H1 (cell line): ENCODE measurements around the gene TBC1D2B. TPM values are rescaled to one million over a fixed set of nuclear protein-coding genes. Genes with fewer than 3 reads are reported as not detected.

Source experiments
- CHD1 ChIP-seq: IDR thresholded peaks from 2 replicates; pipeline ENCODE4 v1.6.1; 2012; ENCODE audit warnings: low read depth, low read length, improper control_type of control experiment
- CREB1 ChIP-seq: IDR thresholded peaks from 2 replicates; pipeline ENCODE4 v1.6.1; 2012; ENCODE audit warnings: inconsistent platforms
- CTBP2 ChIP-seq: IDR thresholded peaks from 2 replicates; pipeline ENCODE4 v1.7.0; 2011; ENCODE audit warnings: borderline replicate concordance, mild to moderate bottlenecking, moderate library complexity, mixed read lengths, low read length; ENCODE audit not compliant: insufficient read depth, insufficient read length
- SP1 ChIP-seq: IDR thresholded peaks from 2 replicates; pipeline ENCODE4 v1.6.1; 2011; ENCODE audit warnings: low read depth, low read length
- TAF1 ChIP-seq: IDR thresholded peaks from 2 replicates; pipeline ENCODE4 v1.6.1; 2011; ENCODE audit warnings: mild to moderate bottlenecking, low read depth, low read length
- polyA plus RNA-seq, 7 experiments: library from polyadenylated mRNA; depleted of rRNA in 3 of 7; stranded (reverse) in 5 of 7; unstranded in 2 of 7; fragments of >200 nt in 5 of 7; fragments of 200-250 nt in 2 of 7; gene quantifications; 1 replicate in 5 of 7; 2 replicates in 1 of 7; 4 replicates in 1 of 7; pipeline versions ENCODE4 v1.2.1 to v1.2.3, GENCODE V29; 2011 to 2013; ENCODE audit warnings: missing spikeins in 2 of 7, mixed read lengths in 2 of 7
- total RNA-seq: library from RNA; stranded (reverse); fragmentation: NEBNext Ultra II Directional; extraction: Animal tissue kit (Norgen Biotek cat#: 25700); gene quantifications from 2 replicates; pipeline ENCODE4 v1.2.1, GENCODE V29; 2021
- TF ChIP-seq, protein P1 (sequence below): IDR thresholded peaks from 2 replicates; pipeline ENCODE4 v1.6.1; 2011; ENCODE audit warnings: low read length, improper control_type of control experiment
- TF ChIP-seq, protein P2 (sequence below), 3 experiments: IDR thresholded peaks; 1 replicate in 2 of 3; 2 replicates in 1 of 3; pipeline versions ENCODE4 v1.5.1 to v1.6.1; 2011; ENCODE audit warnings: low read length in 3 of 3, mild to moderate bottlenecking in 3 of 3, inconsistent platforms in 2 of 3, low read depth in 1 of 3, moderate library complexity in 1 of 3; ENCODE audit not compliant: insufficient read depth in 1 of 3; ENCODE audit errors: control extremely low read depth in 1 of 3
- TF ChIP-seq, protein P3 (sequence below): IDR thresholded peaks from 2 replicates; pipeline ENCODE4 v1.6.1; 2012; ENCODE audit warnings: inconsistent platforms

Gene TBC1D2B
- total and polyA plus RNA-seq, 2 of the 8 experiments (the other 6 are each of a cell fraction or from before 2014, with no cell fraction given) = 11.9 to 19.5 TPM

DNA sequence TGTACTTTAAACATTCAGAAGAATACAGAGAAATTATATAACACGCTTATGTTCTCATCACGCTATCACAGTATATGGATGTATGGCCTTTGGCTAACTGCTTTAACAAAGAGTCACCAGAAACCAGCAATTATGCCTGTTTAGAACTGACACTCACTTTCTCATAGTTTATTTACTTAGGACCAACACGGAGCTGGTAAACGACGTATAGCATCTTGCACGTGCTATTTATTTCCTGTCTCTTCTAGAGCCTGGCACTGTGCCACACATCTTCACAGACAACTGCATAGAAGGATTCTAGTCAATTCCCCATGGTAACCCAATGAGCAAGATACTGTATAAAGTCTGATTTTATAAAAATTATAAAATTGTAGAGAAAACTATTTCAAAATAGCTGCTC lies 43.6 kb downstream of the TBC1D2B start (continued):
- TF ChIP-seq TAF1 (no peak), CHD1 (no peak), CTBP2 (no peak), CREB1 (no peak), SP1 (no peak)
- TF ChIP-seq, protein P1, sequence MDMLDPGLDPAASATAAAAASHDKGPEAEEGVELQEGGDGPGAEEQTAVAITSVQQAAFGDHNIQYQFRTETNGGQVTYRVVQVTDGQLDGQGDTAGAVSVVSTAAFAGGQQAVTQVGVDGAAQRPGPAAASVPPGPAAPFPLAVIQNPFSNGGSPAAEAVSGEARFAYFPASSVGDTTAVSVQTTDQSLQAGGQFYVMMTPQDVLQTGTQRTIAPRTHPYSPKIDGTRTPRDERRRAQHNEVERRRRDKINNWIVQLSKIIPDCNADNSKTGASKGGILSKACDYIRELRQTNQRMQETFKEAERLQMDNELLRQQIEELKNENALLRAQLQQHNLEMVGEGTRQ = no peak
- TF ChIP-seq, protein P2, sequence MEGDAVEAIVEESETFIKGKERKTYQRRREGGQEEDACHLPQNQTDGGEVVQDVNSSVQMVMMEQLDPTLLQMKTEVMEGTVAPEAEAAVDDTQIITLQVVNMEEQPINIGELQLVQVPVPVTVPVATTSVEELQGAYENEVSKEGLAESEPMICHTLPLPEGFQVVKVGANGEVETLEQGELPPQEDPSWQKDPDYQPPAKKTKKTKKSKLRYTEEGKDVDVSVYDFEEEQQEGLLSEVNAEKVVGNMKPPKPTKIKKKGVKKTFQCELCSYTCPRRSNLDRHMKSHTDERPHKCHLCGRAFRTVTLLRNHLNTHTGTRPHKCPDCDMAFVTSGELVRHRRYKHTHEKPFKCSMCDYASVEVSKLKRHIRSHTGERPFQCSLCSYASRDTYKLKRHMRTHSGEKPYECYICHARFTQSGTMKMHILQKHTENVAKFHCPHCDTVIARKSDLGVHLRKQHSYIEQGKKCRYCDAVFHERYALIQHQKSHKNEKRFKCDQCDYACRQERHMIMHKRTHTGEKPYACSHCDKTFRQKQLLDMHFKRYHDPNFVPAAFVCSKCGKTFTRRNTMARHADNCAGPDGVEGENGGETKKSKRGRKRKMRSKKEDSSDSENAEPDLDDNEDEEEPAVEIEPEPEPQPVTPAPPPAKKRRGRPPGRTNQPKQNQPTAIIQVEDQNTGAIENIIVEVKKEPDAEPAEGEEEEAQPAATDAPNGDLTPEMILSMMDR (IDR thresholded peaks at IDR 0.05; ENCODE audit: control extremely low read depth in 1 of 3, insufficient read depth in 1 of 3, low read depth in 1 of 3, low read length in 3 of 3) = no peak
- TF ChIP-seq, protein P3, sequence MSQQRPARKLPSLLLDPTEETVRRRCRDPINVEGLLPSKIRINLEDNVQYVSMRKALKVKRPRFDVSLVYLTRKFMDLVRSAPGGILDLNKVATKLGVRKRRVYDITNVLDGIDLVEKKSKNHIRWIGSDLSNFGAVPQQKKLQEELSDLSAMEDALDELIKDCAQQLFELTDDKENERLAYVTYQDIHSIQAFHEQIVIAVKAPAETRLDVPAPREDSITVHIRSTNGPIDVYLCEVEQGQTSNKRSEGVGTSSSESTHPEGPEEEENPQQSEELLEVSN = no peak
